HG02884 (cell line): ENCODE data around the gene BRD4.
"Not testable (repeated sequence)": the region's sequence is repeated elsewhere in the genome, so short reads cannot be mapped to it uniquely, and the experiment has no call there.

Experiments
- ATAC-seq: cut with Tn5 transposase; IDR thresholded peaks from one replicate; pipeline ENCODE4 v1.9.1; 2021; ENCODE audit warnings: mild to moderate bottlenecking, moderate library complexity; ENCODE audit not compliant: unreplicated experiment

Gene BRD4

GRCh38 chr19:15363048-15363447 lies 30.7 kb upstream of the BRD4 start:
- not testable (repeated sequence) for ATAC-seq

- ATAC-seq, result not testable (repeated sequence)
Observed at GRCh38 chr19:15360015-15360414, 27.7 kb upstream of the BRD4 start.

GRCh38 chr19:15358918-15359317 lies 26.6 kb upstream of the BRD4 start:
- ATAC-seq, result no peak

- no peak for ATAC-seq
Observed at GRCh38 chr19:15357906-15358305, 25.6 kb upstream of the BRD4 start.

GRCh38 chr19:15354566-15355296 lies 22.4 kb upstream of the BRD4 start:
- ATAC-seq, result no peak

GRCh38 chr19:15353908-15354307 lies 21.6 kb upstream of the BRD4 start:
- ATAC-seq, result no peak

GRCh38 chr19:15352535-15352934 lies 20.2 kb upstream of the BRD4 start:
- not testable (repeated sequence) for ATAC-seq

- not testable (repeated sequence) for ATAC-seq
Observed at GRCh38 chr19:15341328-15341727, 9.0 kb upstream of the BRD4 start.

- ATAC-seq, result no peak
Observed at GRCh38 chr19:15340086-15340485, 7.7 kb upstream of the BRD4 start.

- ATAC-seq, result no peak
Observed at GRCh38 chr19:15337202-15337601, 4.9 kb upstream of the BRD4 start.

- not testable (repeated sequence) for ATAC-seq
Observed at GRCh38 chr19:15335992-15336391, 3.7 kb upstream of the BRD4 start.

GRCh38 chr19:15331419-15332310 lies 674 bp downstream of the BRD4 start:
- ATAC-seq, result no peak

GRCh38 chr19:15330801-15331418 lies 1.4 kb downstream of the BRD4 start:
- no peak for ATAC-seq

GRCh38 chr19:15328312-15328711 lies 4.0 kb downstream of the BRD4 start:
- no peak for ATAC-seq

GRCh38 chr19:15324791-15325519 lies 7.4 kb downstream of the BRD4 start:
- ATAC-seq, result no peak

GRCh38 chr19:15323496-15324235 lies 8.7 kb downstream of the BRD4 start:
- no peak for ATAC-seq

- no peak for ATAC-seq
Observed at GRCh38 chr19:15321739-15322138, 10.6 kb downstream of the BRD4 start.

GRCh38 chr19:15320116-15320515 lies 12.2 kb downstream of the BRD4 start:
- ATAC-seq, result no peak

GRCh38 chr19:15318241-15318691 lies 14.1 kb downstream of the BRD4 start:
- ATAC-seq, result no peak

- no peak for ATAC-seq
Observed at GRCh38 chr19:15317392-15318071, 14.8 kb downstream of the BRD4 start.
